ENCODE measurements around the gene IL21.

DNA sequence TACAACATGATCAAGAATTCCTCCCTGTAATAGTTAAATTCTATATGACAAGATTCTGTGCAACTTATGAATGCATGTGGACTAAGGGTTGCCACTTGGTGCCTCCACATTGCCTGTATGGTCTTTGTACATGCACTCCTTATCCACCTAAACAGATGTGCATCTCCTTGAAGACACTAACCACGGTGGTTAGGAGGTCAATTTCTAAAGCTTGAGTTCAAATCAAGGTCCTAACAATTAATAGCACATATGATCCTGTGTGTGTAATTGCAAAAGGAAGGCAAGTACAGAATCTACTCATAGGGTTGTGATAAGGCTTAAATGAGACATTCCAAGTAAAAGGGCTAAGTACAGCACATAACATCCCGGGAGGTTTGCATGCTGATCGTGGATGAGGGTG lies 1.5 kb upstream of the IL21 start:
- TF ChIP-seq, protein P1, sequence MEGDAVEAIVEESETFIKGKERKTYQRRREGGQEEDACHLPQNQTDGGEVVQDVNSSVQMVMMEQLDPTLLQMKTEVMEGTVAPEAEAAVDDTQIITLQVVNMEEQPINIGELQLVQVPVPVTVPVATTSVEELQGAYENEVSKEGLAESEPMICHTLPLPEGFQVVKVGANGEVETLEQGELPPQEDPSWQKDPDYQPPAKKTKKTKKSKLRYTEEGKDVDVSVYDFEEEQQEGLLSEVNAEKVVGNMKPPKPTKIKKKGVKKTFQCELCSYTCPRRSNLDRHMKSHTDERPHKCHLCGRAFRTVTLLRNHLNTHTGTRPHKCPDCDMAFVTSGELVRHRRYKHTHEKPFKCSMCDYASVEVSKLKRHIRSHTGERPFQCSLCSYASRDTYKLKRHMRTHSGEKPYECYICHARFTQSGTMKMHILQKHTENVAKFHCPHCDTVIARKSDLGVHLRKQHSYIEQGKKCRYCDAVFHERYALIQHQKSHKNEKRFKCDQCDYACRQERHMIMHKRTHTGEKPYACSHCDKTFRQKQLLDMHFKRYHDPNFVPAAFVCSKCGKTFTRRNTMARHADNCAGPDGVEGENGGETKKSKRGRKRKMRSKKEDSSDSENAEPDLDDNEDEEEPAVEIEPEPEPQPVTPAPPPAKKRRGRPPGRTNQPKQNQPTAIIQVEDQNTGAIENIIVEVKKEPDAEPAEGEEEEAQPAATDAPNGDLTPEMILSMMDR (IDR thresholded peaks at IDR 0.05) = no peak
- TF ChIP-seq POLR2A (IDR thresholded peaks at IDR 0.05) = no peak

Data from heart left ventricle (tissue), 13 donors.